Effector memory CD8-positive, alpha-beta T cell (primary cell): ENCODE results near the gene SMARCB1.

ENCODE experiments used
- ATAC-seq: fragments of 150-1000 bp; cut with Tn5 transposase; replicated peaks from 2 replicates; pipeline ENCODE4 v1.10.0; 2021; ENCODE audit warnings: mild to moderate bottlenecking, moderate library complexity
- DNase-seq, 3 experiments: peaks; one replicate each; pipeline ENCODE4 v3.0.0; 2021
- H3K27ac Mint-ChIP-seq, 2 donors: one replicate each; pipeline ENCODE4 v1.8.0; 2022; ENCODE audit warnings: mild to moderate bottlenecking in 2 of 2, mixed read lengths in 2 of 2, moderate library complexity in 2 of 2
- H3K27me3 Mint-ChIP-seq, 2 donors: one replicate each; pipeline ENCODE4 v1.8.0; 2022; ENCODE audit warnings: mixed read lengths in 2 of 2
- H3K36me3 Mint-ChIP-seq: one replicate; pipeline ENCODE4 v1.8.0; 2022; ENCODE audit warnings: mild to moderate bottlenecking, moderate library complexity, mixed read lengths; ENCODE audit not compliant: insufficient read depth
- H3K4me1 Mint-ChIP-seq, 2 donors: one replicate each; pipeline ENCODE4 v1.8.0; 2022; ENCODE audit warnings: low read depth in 2 of 2, mixed read lengths in 2 of 2
- H3K4me3 Mint-ChIP-seq, 2 donors: one replicate each; pipeline ENCODE4 v1.8.0; 2022; ENCODE audit warnings: mild to moderate bottlenecking in 2 of 2, mixed read lengths in 2 of 2, moderate library complexity in 2 of 2
- H3K9me3 Mint-ChIP-seq, 2 donors: one replicate each; pipeline ENCODE4 v1.8.0; 2022; ENCODE audit warnings: mixed read lengths in 2 of 2

The SMARCB1 gene

GRCh38 chr22:23789638-23790037 lies 2.9 kb downstream of the SMARCB1 start:
- ATAC-seq (no peak), DNase-seq (no peak)
- Mint-ChIP-seq H3K27me3 (no peaks in the 10 kb centered on the region), H3K27ac (peak overlapping the region in 1 of 2 donors; percentile 42), H3K4me1 (peaks cover 12 to 27% of the 10 kb centered on the region in 2 donors), H3K36me3 (peaks cover 15% of the 10 kb centered on the region), H3K9me3 (no peaks in the 10 kb centered on the region), H3K4me3 (no peak overlapping the region)

GRCh38 chr22:23790819-23791737 lies 4.3 kb downstream of the SMARCB1 start:
- Mint-ChIP-seq H3K4me1 (peaks cover 12 to 27% of the 10 kb centered on the region in 2 donors), H3K4me3 (no peak overlapping the region), H3K27me3 (no peaks in the 10 kb centered on the region), H3K27ac (no peak overlapping the region), H3K9me3 (no peaks in the 10 kb centered on the region), H3K36me3 (peaks cover 27% of the 10 kb centered on the region)
- ATAC-seq = no peak
- DNase-seq = no peak

- ATAC-seq (no peak), DNase-seq (no peak)
- no peaks in the 10 kb centered on the region for H3K9me3 Mint-ChIP-seq
- H3K27me3 Mint-ChIP-seq = no peaks in the 10 kb centered on the region
- H3K36me3 Mint-ChIP-seq = peaks cover 36% of the 10 kb centered on the region
- H3K4me3 Mint-ChIP-seq = no peak overlapping the region
- H3K27ac Mint-ChIP-seq = no peak overlapping the region
- peaks cover 9 to 22% of the 10 kb centered on the region in 2 donors for H3K4me1 Mint-ChIP-seq
Measured at GRCh38 chr22:23791738-23792645, 5.2 kb downstream of the SMARCB1 start.

- H3K27ac Mint-ChIP-seq = no peak overlapping the region
- peaks cover 45% of the 10 kb centered on the region for H3K36me3 Mint-ChIP-seq
- no peak overlapping the region for H3K4me3 Mint-ChIP-seq
- DNase-seq (no peak), ATAC-seq (no peak)
- no peaks in the 10 kb centered on the region for H3K9me3 Mint-ChIP-seq
- H3K4me1 Mint-ChIP-seq = peaks cover 9 to 22% of the 10 kb centered on the region in 2 donors
- no peaks in the 10 kb centered on the region for H3K27me3 Mint-ChIP-seq
Measured at GRCh38 chr22:23793326-23793725, 6.6 kb downstream of the SMARCB1 start.

GRCh38 chr22:23796461-23796860 lies 9.7 kb downstream of the SMARCB1 start:
- H3K36me3 Mint-ChIP-seq = peaks cover 72% of the 10 kb centered on the region

GRCh38 chr22:23800297-23801237 lies 13.8 kb downstream of the SMARCB1 start:
- ATAC-seq (no peak), DNase-seq (no peak)
- H3K27ac Mint-ChIP-seq = peak overlapping the region in 1 of 2 donors; percentile 30
- peaks cover 60% of the 10 kb centered on the region for H3K36me3 Mint-ChIP-seq
- H3K4me1 Mint-ChIP-seq = peaks cover 4 to 8% of the 10 kb centered on the region in 2 donors
- no peak overlapping the region for H3K4me3 Mint-ChIP-seq
- no peaks in the 10 kb centered on the region for H3K27me3 Mint-ChIP-seq
- H3K9me3 Mint-ChIP-seq = no peaks in the 10 kb centered on the region

More at GRCh38 chr22:23796461-23796860, 9.7 kb downstream of the SMARCB1 start:
- no peaks in the 10 kb centered on the region for H3K27me3 Mint-ChIP-seq
- DNase-seq (no peak), ATAC-seq (no peak)
- H3K9me3 Mint-ChIP-seq = no peaks in the 10 kb centered on the region
- H3K27ac Mint-ChIP-seq = no peak overlapping the region
- H3K4me1 Mint-ChIP-seq = peaks cover 1 to 13% of the 10 kb centered on the region in 2 donors
- H3K4me3 Mint-ChIP-seq = no peak overlapping the region

- peaks cover 4 to 8% of the 10 kb centered on the region in 2 donors for H3K4me1 Mint-ChIP-seq
- H3K27ac Mint-ChIP-seq = peak overlapping the region in 1 of 2 donors; percentile 30
- peaks cover 61% of the 10 kb centered on the region for H3K36me3 Mint-ChIP-seq
- no peak for DNase-seq
- ATAC-seq = no peak
- no peaks in the 10 kb centered on the region for H3K27me3 Mint-ChIP-seq
- no peak overlapping the region for H3K4me3 Mint-ChIP-seq
- no peaks in the 10 kb centered on the region for H3K9me3 Mint-ChIP-seq
Measured at GRCh38 chr22:23801238-23801821, 14.6 kb downstream of the SMARCB1 start.

GRCh38 chr22:23801886-23802377 lies 15.2 kb downstream of the SMARCB1 start:
- ATAC-seq = no peak
- Mint-ChIP-seq H3K4me1 (peaks cover 3 to 8% of the 10 kb centered on the region in 2 donors), H3K9me3 (no peaks in the 10 kb centered on the region), H3K27me3 (no peaks in the 10 kb centered on the region), H3K36me3 (peaks cover 61% of the 10 kb centered on the region), H3K4me3 (no peak overlapping the region), H3K27ac (peak overlapping the region; percentile 30 to 70)
- no peak for DNase-seq

- ATAC-seq (no peak), DNase-seq (no peak)
- H3K4me3 Mint-ChIP-seq = peak overlapping the region in 1 of 2 donors; percentile 22
- H3K27ac Mint-ChIP-seq = peak overlapping the region in 1 of 2 donors; percentile 74
- H3K9me3 Mint-ChIP-seq = no peaks in the 10 kb centered on the region
- no peaks in the 10 kb centered on the region for H3K27me3 Mint-ChIP-seq
- H3K36me3 Mint-ChIP-seq = peaks cover 65% of the 10 kb centered on the region
- H3K4me1 Mint-ChIP-seq = peaks cover 3 to 8% of the 10 kb centered on the region in 2 donors
Measured at GRCh38 chr22:23803001-23803819, 16.4 kb downstream of the SMARCB1 start.

GRCh38 chr22:23804781-23805291 lies 18.1 kb downstream of the SMARCB1 start:
- Mint-ChIP-seq H3K4me3 (no peak overlapping the region), H3K36me3 (peaks cover 60% of the 10 kb centered on the region), H3K27me3 (no peaks in the 10 kb centered on the region), H3K4me1 (peaks cover 3 to 8% of the 10 kb centered on the region in 2 donors), H3K9me3 (no peaks in the 10 kb centered on the region), H3K27ac (peak overlapping the region in 1 of 2 donors; percentile 63)
- ATAC-seq = no peak
- DNase-seq = no peak

GRCh38 chr22:23806837-23807236 lies 20.1 kb downstream of the SMARCB1 start:
- Mint-ChIP-seq H3K9me3 (no peaks in the 10 kb centered on the region), H3K27me3 (no peaks in the 10 kb centered on the region), H3K36me3 (peaks cover 59% of the 10 kb centered on the region), H3K4me1 (peaks cover under 1 to 8% of the 10 kb centered on the region in 2 donors), H3K4me3 (no peak overlapping the region), H3K27ac (peak overlapping the region in 1 of 2 donors; percentile 29)
- DNase-seq (no peak), ATAC-seq (no peak)
